AG09309 (cell line): ENCODE measurements around the gene TSHZ2.

Experiments used
- DNase-seq: peaks from one replicate; pipeline ENCODE4 v3.0.0-alpha.2; 2010; ENCODE audit warnings: low read depth
- H3K4me3 ChIP-seq: 2 replicates; pipeline ENCODE4 v1.5.1; 2011; ENCODE audit warnings: mild to moderate bottlenecking, low read depth, low read length, moderate library complexity; ENCODE audit not compliant: control insufficient read depth
- TF ChIP-seq, protein P1 (sequence below): IDR thresholded peaks from 2 replicates; pipeline ENCODE4 v1.5.1; 2011; ENCODE audit warnings: mild to moderate bottlenecking, low read depth, low read length, inconsistent platforms; ENCODE audit not compliant: insufficient read depth, control insufficient read depth; ENCODE audit errors: missing control alignments

The TSHZ2 gene

DNA sequence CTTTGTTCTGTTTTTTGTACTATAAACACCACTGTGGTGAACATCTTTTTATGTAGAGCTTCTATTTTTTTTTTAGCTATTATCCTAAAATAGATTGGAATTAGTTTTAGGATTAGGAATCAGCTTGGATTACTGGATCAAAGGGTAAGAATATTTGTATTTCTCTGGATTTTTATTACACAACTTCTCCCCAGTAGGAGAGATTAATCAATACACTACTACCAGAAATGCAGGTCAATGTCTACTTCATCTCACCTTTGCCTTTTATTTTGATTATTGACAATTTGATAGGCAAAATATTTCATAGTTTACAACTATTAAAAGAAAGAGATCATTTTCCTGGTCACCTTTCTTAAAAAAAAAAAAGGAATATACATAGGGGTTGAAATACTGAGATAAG, 191.9 kb downstream of the TSHZ2 start:
- no peak for DNase-seq
- TF ChIP-seq, protein P1, sequence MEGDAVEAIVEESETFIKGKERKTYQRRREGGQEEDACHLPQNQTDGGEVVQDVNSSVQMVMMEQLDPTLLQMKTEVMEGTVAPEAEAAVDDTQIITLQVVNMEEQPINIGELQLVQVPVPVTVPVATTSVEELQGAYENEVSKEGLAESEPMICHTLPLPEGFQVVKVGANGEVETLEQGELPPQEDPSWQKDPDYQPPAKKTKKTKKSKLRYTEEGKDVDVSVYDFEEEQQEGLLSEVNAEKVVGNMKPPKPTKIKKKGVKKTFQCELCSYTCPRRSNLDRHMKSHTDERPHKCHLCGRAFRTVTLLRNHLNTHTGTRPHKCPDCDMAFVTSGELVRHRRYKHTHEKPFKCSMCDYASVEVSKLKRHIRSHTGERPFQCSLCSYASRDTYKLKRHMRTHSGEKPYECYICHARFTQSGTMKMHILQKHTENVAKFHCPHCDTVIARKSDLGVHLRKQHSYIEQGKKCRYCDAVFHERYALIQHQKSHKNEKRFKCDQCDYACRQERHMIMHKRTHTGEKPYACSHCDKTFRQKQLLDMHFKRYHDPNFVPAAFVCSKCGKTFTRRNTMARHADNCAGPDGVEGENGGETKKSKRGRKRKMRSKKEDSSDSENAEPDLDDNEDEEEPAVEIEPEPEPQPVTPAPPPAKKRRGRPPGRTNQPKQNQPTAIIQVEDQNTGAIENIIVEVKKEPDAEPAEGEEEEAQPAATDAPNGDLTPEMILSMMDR = no peak
- no peak overlapping the region for H3K4me3 ChIP-seq

DNA sequence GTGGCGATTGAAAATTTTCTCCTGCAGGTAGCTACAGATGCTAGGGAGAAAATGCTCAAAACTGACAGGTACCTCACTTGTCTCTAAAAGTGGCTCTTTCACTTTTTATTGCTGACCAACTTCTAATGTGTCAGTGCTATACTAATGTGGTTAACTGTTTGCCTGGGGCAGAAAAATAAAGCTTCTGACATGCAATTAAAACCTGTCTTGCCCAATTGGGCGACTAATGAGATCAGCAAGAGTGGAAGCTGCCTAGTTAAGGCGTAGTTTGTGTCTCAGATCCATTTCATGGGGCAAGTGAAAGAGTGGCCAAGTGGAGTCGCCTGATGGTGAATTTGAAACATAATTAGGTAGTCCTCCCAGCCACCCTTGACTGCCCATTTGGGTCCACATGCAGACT, 193.3 kb downstream of the TSHZ2 start:
- TF ChIP-seq, protein P1 = no peak
- no peak overlapping the region for H3K4me3 ChIP-seq
- DNase-seq = no peak

- TF ChIP-seq, protein P1 = no peak
- H3K4me3 ChIP-seq = no peak overlapping the region
- no peak for DNase-seq
Observed at GRCh38 chr20:53168491-53168890, 196.3 kb downstream of the TSHZ2 start.

DNA sequence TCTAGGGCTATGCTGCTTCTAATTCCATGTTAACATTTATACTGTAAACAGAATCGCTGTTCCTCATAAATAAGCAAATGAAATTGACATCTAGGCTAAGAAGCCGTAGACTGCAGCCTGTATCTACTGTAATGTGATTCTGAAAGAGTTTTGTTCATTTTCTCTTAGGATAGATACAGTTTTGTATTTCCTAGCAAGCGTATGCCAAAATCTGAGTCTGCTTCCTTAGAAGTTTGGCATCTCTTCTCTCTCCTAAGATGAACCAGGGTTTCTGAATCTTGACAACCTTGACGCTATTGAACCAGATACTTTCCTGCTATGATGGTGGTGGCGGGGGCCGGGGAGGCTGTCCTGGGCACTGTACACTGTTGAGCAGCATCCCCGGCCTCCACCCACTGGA, 198.0 kb downstream of the TSHZ2 start:
- no peak overlapping the region for H3K4me3 ChIP-seq
- DNase-seq = no peak
- TF ChIP-seq, protein P1 = no peak

- TF ChIP-seq, protein P1 = no peak
- no peak for DNase-seq
- no peak overlapping the region for H3K4me3 ChIP-seq
Observed at GRCh38 chr20:53171065-53171464, 198.9 kb downstream of the TSHZ2 start.

- no peak overlapping the region for H3K4me3 ChIP-seq
- no peak for DNase-seq
- TF ChIP-seq, protein P1 = no peak
Observed at GRCh38 chr20:53174454-53174853, 202.3 kb downstream of the TSHZ2 start.
